ENCODE measurements around the gene OR10V1. TPM values are rescaled to one million over a fixed set of nuclear protein-coding genes. Genes with fewer than 3 reads are reported as not detected.

The OR10V1 gene
- total RNA-seq, 6 donors from 2014 or later, result not detected

- H3K36me3 ChIP-seq, result no peaks in the 10 kb centered on the region
- TF ChIP-seq POLR2A (IDR thresholded peaks at IDR 0.05), result no peak
- no peak for TF ChIP-seq POLR2AphosphoS5 (IDR thresholded peaks at IDR 0.05)
- no peak for TF ChIP-seq EP300 (IDR thresholded peaks at IDR 0.05)
- TF ChIP-seq CTCF (IDR thresholded peaks at IDR 0.05), result no peak
- H3K27me3 ChIP-seq, result no peaks in the 10 kb centered on the region
- 0% methylated on average over 12 to 20 of the region's 20 CpGs for WGBS, 2 donors
- H3K9me3 ChIP-seq, result no peaks in the 10 kb centered on the region
- H3K27ac ChIP-seq, result peak overlapping the region; percentile 96 to 99 (median 98)
- H3K4me1 ChIP-seq, result peaks cover 15 to 30% (median 20%) of the 10 kb centered on the region in 4 donors
- H3K4me3 ChIP-seq, result peak overlapping the region; percentile 88 to 99 (median 92)
- DNase-seq (no peak), ATAC-seq (ENCODE audit: low FRiP score in 2 of 2) (no peak)
These were observed 40.8 kb upstream of the OR10V1 start for GRCh38 chr11:59754494-59754858.

GRCh38 chr11:59753650-59754493 lies 40.2 kb upstream of the OR10V1 start:
- Histone ChIP-seq H3K27me3 (no peaks in the 10 kb centered on the region), H3K9me3 (no peaks in the 10 kb centered on the region), H3K36me3 (no peaks in the 10 kb centered on the region), H3K27ac (peak overlapping the region; percentile 96 to 99 (median 98)), H3K4me3 (peak overlapping the region; percentile 88 to 99 (median 92)), H3K4me1 (peaks cover 15 to 30% (median 20%) of the 10 kb centered on the region in 4 donors)
- peak; percentile 88 to 92 for DNase-seq
- peak; percentile 87 to 89 for ATAC-seq (ENCODE audit: low FRiP score in 2 of 2)
- 34 to 38% methylated on average over 41 to 47 of the region's 47 CpGs for WGBS, 2 donors
- TF ChIP-seq CTCF (IDR thresholded peaks at IDR 0.05) (peak; percentile 86 to 94 (median 90)), POLR2A (IDR thresholded peaks at IDR 0.05) (no peak), POLR2AphosphoS5 (IDR thresholded peaks at IDR 0.05) (peak; percentile 21 to 46), EP300 (IDR thresholded peaks at IDR 0.05) (no peak)

GRCh38 chr11:59746111-59746510 lies 32.5 kb upstream of the OR10V1 start:
- WGBS, 2 donors, result 89 to 93% methylated on average over 2 of the region's 2 CpGs

GRCh38 chr11:59730896-59731565 lies 17.4 kb upstream of the OR10V1 start:
- Histone ChIP-seq H3K27me3 (no peaks in the 10 kb centered on the region), H3K9me3 (no peaks in the 10 kb centered on the region), H3K4me1 (no peaks in the 10 kb centered on the region), H3K36me3 (no peaks in the 10 kb centered on the region), H3K27ac (no peak overlapping the region), H3K4me3 (no peak overlapping the region)
- ATAC-seq (ENCODE audit: low FRiP score in 2 of 2) (no peak), DNase-seq (no peak)
- TF ChIP-seq CTCF (IDR thresholded peaks at IDR 0.05), result no peak
- TF ChIP-seq POLR2AphosphoS5 (IDR thresholded peaks at IDR 0.05), result no peak
- TF ChIP-seq EP300 (IDR thresholded peaks at IDR 0.05), result no peak
- no peak for TF ChIP-seq POLR2A (IDR thresholded peaks at IDR 0.05)
- 59 to 68% methylated on average over 2 of the region's 2 CpGs for WGBS, 2 donors

More at GRCh38 chr11:59746111-59746510, 32.5 kb upstream of the OR10V1 start:
- H3K27me3 ChIP-seq, result no peaks in the 10 kb centered on the region
- no peaks in the 10 kb centered on the region for H3K9me3 ChIP-seq
- no peak overlapping the region for H3K27ac ChIP-seq
- no peaks in the 10 kb centered on the region for H3K36me3 ChIP-seq
- DNase-seq, result no peak
- no peak overlapping the region for H3K4me3 ChIP-seq
- ATAC-seq (ENCODE audit: low FRiP score in 2 of 2), result no peak
- H3K4me1 ChIP-seq, result no peaks in the 10 kb centered on the region
- TF ChIP-seq POLR2AphosphoS5 (IDR thresholded peaks at IDR 0.05) (no peak), CTCF (IDR thresholded peaks at IDR 0.05) (no peak), EP300 (IDR thresholded peaks at IDR 0.05) (no peak), POLR2A (IDR thresholded peaks at IDR 0.05) (no peak)
